Thyroid gland (tissue), 4 donors: Measurements from ENCODE around the gene DSEL.

Experiments used
- POLR2A ChIP-seq, 2 donors: fragments of 450-650 bp; IDR thresholded peaks; one replicate each; pipeline ENCODE4 v1.6.1; 2017; ENCODE audit warnings: antibody characterized with exemption in 2 of 2, mild to moderate bottlenecking in 2 of 2, moderate library complexity in 1 of 2
- TF ChIP-seq, protein P1 (sequence below), 6 experiments: fragments of 200-600 bp in 3 of 6; fragments of 450-650 bp in 3 of 6; sonication (generic) in 3 of 6; IDR thresholded peaks; one replicate each; pipeline ENCODE4 v1.5.1; 2016 to 2019; ENCODE audit warnings: antibody characterized with exemption in 6 of 6, mild to moderate bottlenecking in 2 of 6, inconsistent platforms in 1 of 6, moderate library complexity in 1 of 6

DNA sequence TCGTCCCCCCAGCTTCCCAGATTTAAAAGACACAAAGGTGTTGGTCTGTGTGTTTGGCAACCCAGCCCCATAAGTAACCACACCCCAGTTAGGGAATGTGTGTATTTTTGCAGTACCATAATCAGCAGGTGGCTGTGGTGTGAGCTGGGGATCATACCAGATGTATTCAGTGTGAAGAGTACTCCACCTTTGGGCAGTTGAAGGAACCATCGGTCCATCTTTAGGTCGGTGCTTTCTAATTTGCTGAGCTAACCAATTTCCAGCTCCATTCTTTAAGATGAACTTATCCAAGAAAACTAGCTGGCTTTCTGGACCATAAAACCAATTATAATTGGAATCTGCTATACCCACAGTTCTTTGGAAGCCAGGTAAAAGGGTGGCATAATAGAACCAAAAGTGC lies 3.2 kb downstream of the DSEL start:
- TF ChIP-seq POLR2A (IDR thresholded peaks at IDR 0.05) = no peak
- TF ChIP-seq, protein P1, sequence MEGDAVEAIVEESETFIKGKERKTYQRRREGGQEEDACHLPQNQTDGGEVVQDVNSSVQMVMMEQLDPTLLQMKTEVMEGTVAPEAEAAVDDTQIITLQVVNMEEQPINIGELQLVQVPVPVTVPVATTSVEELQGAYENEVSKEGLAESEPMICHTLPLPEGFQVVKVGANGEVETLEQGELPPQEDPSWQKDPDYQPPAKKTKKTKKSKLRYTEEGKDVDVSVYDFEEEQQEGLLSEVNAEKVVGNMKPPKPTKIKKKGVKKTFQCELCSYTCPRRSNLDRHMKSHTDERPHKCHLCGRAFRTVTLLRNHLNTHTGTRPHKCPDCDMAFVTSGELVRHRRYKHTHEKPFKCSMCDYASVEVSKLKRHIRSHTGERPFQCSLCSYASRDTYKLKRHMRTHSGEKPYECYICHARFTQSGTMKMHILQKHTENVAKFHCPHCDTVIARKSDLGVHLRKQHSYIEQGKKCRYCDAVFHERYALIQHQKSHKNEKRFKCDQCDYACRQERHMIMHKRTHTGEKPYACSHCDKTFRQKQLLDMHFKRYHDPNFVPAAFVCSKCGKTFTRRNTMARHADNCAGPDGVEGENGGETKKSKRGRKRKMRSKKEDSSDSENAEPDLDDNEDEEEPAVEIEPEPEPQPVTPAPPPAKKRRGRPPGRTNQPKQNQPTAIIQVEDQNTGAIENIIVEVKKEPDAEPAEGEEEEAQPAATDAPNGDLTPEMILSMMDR (IDR thresholded peaks at IDR 0.05) = no peak
